Ishikawa (cell line): ENCODE results near the gene SERINC3.

Source experiments
- CEBPB ChIP-seq: IDR thresholded peaks from 2 replicates; pipeline ENCODE4 v1.6.1; 2012
- CREB1 ChIP-seq: IDR thresholded peaks from 2 replicates; pipeline ENCODE4 v1.6.1; 2012; ENCODE audit warnings: low read depth
- EGR1 ChIP-seq: IDR thresholded peaks from 2 replicates; pipeline ENCODE4 v1.6.1; 2012
- EP300 ChIP-seq: IDR thresholded peaks from 2 replicates; pipeline ENCODE4 v1.6.1; 2012; ENCODE audit warnings: borderline replicate concordance
- FOXM1 ChIP-seq: IDR thresholded peaks from 2 replicates; pipeline ENCODE4 v1.6.1; 2012; ENCODE audit warnings: low read depth, borderline replicate concordance
- MAX ChIP-seq: IDR thresholded peaks from 2 replicates; pipeline ENCODE4 v1.6.1; 2012
- NFIC ChIP-seq: IDR thresholded peaks from 2 replicates; pipeline ENCODE4 v1.6.1; 2012
- RAD21 ChIP-seq: IDR thresholded peaks from 2 replicates; pipeline ENCODE4 v1.6.1; 2012; ENCODE audit warnings: low read depth
- REST ChIP-seq: IDR thresholded peaks from 2 replicates; pipeline ENCODE4 v1.6.1; 2012; ENCODE audit warnings: low read depth, mild to moderate bottlenecking
- TAF1 ChIP-seq: IDR thresholded peaks from 2 replicates; pipeline ENCODE4 v1.6.1; 2012; ENCODE audit warnings: low read depth, mild to moderate bottlenecking
- TCF12 ChIP-seq: IDR thresholded peaks from 2 replicates; pipeline ENCODE4 v1.6.1; 2012; ENCODE audit warnings: low read depth
- TEAD4 ChIP-seq: IDR thresholded peaks from 2 replicates; pipeline ENCODE4 v1.6.1; 2012
- USF1 ChIP-seq: IDR thresholded peaks from 2 replicates; pipeline ENCODE4 v1.6.1; 2012
- YY1 ChIP-seq: IDR thresholded peaks from 2 replicates; pipeline ENCODE4 v1.6.1; 2012; ENCODE audit warnings: low read depth
- ZBTB7A ChIP-seq: IDR thresholded peaks from 2 replicates; pipeline ENCODE4 v1.6.1; 2012; ENCODE audit warnings: low read depth

The SERINC3 gene

GRCh38 chr20:44544263-44544662 lies 22.4 kb upstream of the SERINC3 start:
- TF ChIP-seq MAX (no peak), CEBPB (no peak), EP300 (no peak), TAF1 (no peak), TCF12 (no peak), USF1 (no peak), EGR1 (no peak), RAD21 (no peak)

- TF ChIP-seq REST (no peak), YY1 (no peak), CEBPB (no peak), FOXM1 (no peak), EGR1 (no peak)
Measured at GRCh38 chr20:44543358-44543757, 21.5 kb upstream of the SERINC3 start.

- TF ChIP-seq CREB1 (no peak), EGR1 (no peak), TCF12 (no peak)
Measured at GRCh38 chr20:44542890-44543289, 21.0 kb upstream of the SERINC3 start.

GRCh38 chr20:44541992-44542391 lies 20.1 kb upstream of the SERINC3 start:
- TF ChIP-seq MAX, result no peak
- TF ChIP-seq TEAD4, result no peak
- TF ChIP-seq ZBTB7A, result no peak
- no peak for TF ChIP-seq RAD21
- TF ChIP-seq NFIC, result no peak

- TF ChIP-seq NFIC, result no peak
- TF ChIP-seq TEAD4, result no peak
- TF ChIP-seq TCF12, result no peak
- no peak for TF ChIP-seq REST
- no peak for TF ChIP-seq EP300
Measured at GRCh38 chr20:44540834-44541233, 19.0 kb upstream of the SERINC3 start.

- no peak for TF ChIP-seq FOXM1
Measured at GRCh38 chr20:44537993-44538392, 16.1 kb upstream of the SERINC3 start.

- no peak for TF ChIP-seq TEAD4
- TF ChIP-seq TAF1, result no peak
- no peak for TF ChIP-seq CEBPB
- TF ChIP-seq CREB1, result no peak
- no peak for TF ChIP-seq NFIC
- no peak for TF ChIP-seq USF1
- no peak for TF ChIP-seq FOXM1
- TF ChIP-seq EGR1, result no peak
- no peak for TF ChIP-seq ZBTB7A
- TF ChIP-seq EP300, result no peak
- TF ChIP-seq RAD21, result no peak
- no peak for TF ChIP-seq REST
Measured at GRCh38 chr20:44536175-44536574, 14.3 kb upstream of the SERINC3 start.
